H9 (cell line): ENCODE data around the gene TTC31. TPM values are rescaled to one million over a fixed set of nuclear protein-coding genes. Genes with fewer than 3 reads are reported as not detected.

ENCODE experiments used
- DNase-seq: peaks from one replicate; pipeline ENCODE4 v3.0.0-alpha.2; 2017
- H2AFZ ChIP-seq: one replicate; pipeline ENCODE4 v1.6.1; 2013; ENCODE audit warnings: mild to moderate bottlenecking, low read length, control low read depth, moderate library complexity
- H2AK5ac ChIP-seq: 2 replicates; pipeline ENCODE4 v1.6.1; 2013; ENCODE audit warnings: low read length, control low read depth, mixed read lengths; ENCODE audit not compliant: insufficient read length
- H2BK120ac ChIP-seq: one replicate; pipeline ENCODE4 v1.6.1; 2013; ENCODE audit warnings: low read depth, mild to moderate bottlenecking, low read length, control low read depth, inconsistent platforms; ENCODE audit not compliant: poor library complexity, severe bottlenecking
- H2BK12ac ChIP-seq: 2 replicates; pipeline ENCODE4 v1.6.1; 2013; ENCODE audit warnings: low read length, control low read depth, mixed read lengths, low read depth; ENCODE audit not compliant: insufficient read length
- H2BK15ac ChIP-seq: 2 replicates; pipeline ENCODE4 v1.6.1; 2013; ENCODE audit warnings: low read depth, low read length, control low read depth
- H2BK20ac ChIP-seq: one replicate; pipeline ENCODE4 v1.6.1; 2013; ENCODE audit warnings: low read depth, mild to moderate bottlenecking, low read length, control low read depth, inconsistent platforms; ENCODE audit not compliant: poor library complexity, severe bottlenecking
- H2BK5ac ChIP-seq: 2 replicates; pipeline ENCODE4 v1.6.1; 2013; ENCODE audit warnings: low read length, control low read depth, mixed read lengths; ENCODE audit not compliant: insufficient read length
- H3K14ac ChIP-seq: 2 replicates; pipeline ENCODE4 v1.6.1; 2013; ENCODE audit warnings: low read length, control low read depth; ENCODE audit not compliant: insufficient read depth
- H3K18ac ChIP-seq: 2 replicates; pipeline ENCODE4 v1.6.1; 2013; ENCODE audit warnings: low read depth, mild to moderate bottlenecking, mixed read lengths, low read length, control low read depth; ENCODE audit not compliant: insufficient read length
- H3K23ac ChIP-seq: 2 replicates; pipeline ENCODE4 v1.6.1; 2013; ENCODE audit warnings: low read length, control low read depth, mixed read lengths, low read depth; ENCODE audit not compliant: insufficient read length
- H3K23me2 ChIP-seq: 2 replicates; pipeline ENCODE4 v1.6.1; 2013; ENCODE audit warnings: low read depth, mild to moderate bottlenecking, mixed read lengths, low read length, control low read depth; ENCODE audit not compliant: insufficient read length, poor library complexity, severe bottlenecking
- H3K27ac ChIP-seq: 2 replicates; pipeline ENCODE4 v1.5.1; 2013; ENCODE audit warnings: low read length, control low read depth, mixed read lengths, low read depth; ENCODE audit not compliant: insufficient read length
- H3K27me3 ChIP-seq: 2 replicates; pipeline ENCODE4 v1.6.1; 2013; ENCODE audit warnings: low read length, control low read depth, inconsistent platforms; ENCODE audit not compliant: insufficient read depth
- H3K4ac ChIP-seq: 2 replicates; pipeline ENCODE4 v1.6.1; 2013; ENCODE audit warnings: low read depth, mild to moderate bottlenecking, control low read depth, inconsistent platforms, low read length, moderate library complexity
- H3K4me1 ChIP-seq: 2 replicates; pipeline ENCODE4 v1.6.1; 2013; ENCODE audit warnings: low read length, control low read depth, inconsistent platforms; ENCODE audit not compliant: insufficient read depth
- H3K4me2 ChIP-seq: 2 replicates; pipeline ENCODE4 v1.6.1; 2013; ENCODE audit warnings: low read length, control low read depth, mixed read lengths; ENCODE audit not compliant: insufficient read length, insufficient read depth
- H3K56ac ChIP-seq: 2 replicates; pipeline ENCODE4 v1.6.1; 2013; ENCODE audit warnings: low read depth, mild to moderate bottlenecking, mixed read lengths, low read length, control low read depth; ENCODE audit not compliant: insufficient read length
- H3K79me1 ChIP-seq: 2 replicates; pipeline ENCODE4 v1.6.1; 2013; ENCODE audit warnings: low read depth, mild to moderate bottlenecking, moderate library complexity, low read length, control low read depth, inconsistent platforms; ENCODE audit not compliant: insufficient read depth, poor library complexity, severe bottlenecking
- H3K79me2 ChIP-seq: 2 replicates; pipeline ENCODE4 v1.6.1; 2013; ENCODE audit warnings: low read length, control low read depth, inconsistent platforms; ENCODE audit not compliant: insufficient read depth
- H3K9ac ChIP-seq: 2 replicates; pipeline ENCODE4 v1.6.1; 2013; ENCODE audit warnings: low read length, control low read depth, mixed read lengths; ENCODE audit not compliant: insufficient read length; ENCODE audit errors: extremely low read depth
- H3K9me3 ChIP-seq: one replicate; pipeline ENCODE4 v1.6.1; 2013; ENCODE audit warnings: low read depth, low read length, inconsistent platforms; ENCODE audit not compliant: control insufficient read depth
- H3T11ph ChIP-seq: one replicate; pipeline ENCODE4 v1.6.1; 2013; ENCODE audit warnings: mild to moderate bottlenecking, low read length, control low read depth, inconsistent platforms
- H4K20me1 ChIP-seq: one replicate; pipeline ENCODE4 v1.6.1; 2013; ENCODE audit not compliant: control insufficient read depth, insufficient read length, insufficient read depth
- H4K5ac ChIP-seq: 2 replicates; pipeline ENCODE4 v1.6.1; 2013; ENCODE audit warnings: low read depth, mild to moderate bottlenecking, mixed read lengths, low read length, control low read depth; ENCODE audit not compliant: insufficient read length
- H4K8ac ChIP-seq: replicated peaks from 2 replicates; pipeline ENCODE4 v1.6.1; 2013; ENCODE audit warnings: low read length, control low read depth, mixed read lengths, low read depth; ENCODE audit not compliant: insufficient read length
- H4K91ac ChIP-seq: 2 replicates; pipeline ENCODE4 v1.6.1; 2013; ENCODE audit warnings: low read depth, mild to moderate bottlenecking, moderate library complexity, mixed read lengths, low read length, control low read depth; ENCODE audit not compliant: insufficient read length
- H3K27ac Mint-ChIP-seq, 3 experiments: 2 replicates in 2 of 3; 3 replicates in 1 of 3; pipeline ENCODE4 v1.8.0; 2020 to 2021; ENCODE audit warnings: mixed read lengths in 3 of 3, mild to moderate bottlenecking in 1 of 3, moderate library complexity in 1 of 3
- H3K27me3 Mint-ChIP-seq: 2 replicates; pipeline ENCODE4 v1.8.0; 2021; ENCODE audit warnings: low read depth, mild to moderate bottlenecking, moderate library complexity, mixed read lengths
- H3K36me3 Mint-ChIP-seq, 3 experiments: 2 replicates in 2 of 3; 3 replicates in 1 of 3; pipeline ENCODE4 v1.8.0; 2020 to 2021; ENCODE audit warnings: low read depth in 3 of 3, mixed read lengths in 3 of 3; ENCODE audit not compliant: insufficient read depth in 1 of 3
- H3K4me1 Mint-ChIP-seq, 2 experiments: 2 replicates each; pipeline ENCODE4 v1.8.0; 2020; ENCODE audit warnings: mixed read lengths in 2 of 2
- H3K4me3 Mint-ChIP-seq, 2 experiments: 2 replicates in 1 of 2; 3 replicates in 1 of 2; pipeline ENCODE4 v1.8.0; 2020 to 2021; ENCODE audit warnings: mild to moderate bottlenecking in 2 of 2, mixed read lengths in 2 of 2, moderate library complexity in 1 of 2
- H3K9me3 Mint-ChIP-seq, 2 experiments: 2 replicates in 1 of 2; 3 replicates in 1 of 2; pipeline ENCODE4 v1.8.0; 2020; ENCODE audit warnings: mild to moderate bottlenecking in 2 of 2, mixed read lengths in 2 of 2, moderate library complexity in 1 of 2
- CTCF ChIP-seq: fragments of 200-600 bp; sonication (generic); conservative IDR thresholded peaks from 3 replicates; pipeline ENCODE4 v1.8.0; 2021; ENCODE audit warnings: antibody characterized with exemption, mild to moderate bottlenecking
- WGBS: extraction: QIAGEN DNeasy Blood & Tissue Kit; methylation state at CpG from one replicate; pipeline ENCODE4 v1.1.7; 2013; ENCODE audit warnings: missing lambda C conversion rate, low lambda C conversion rate, mixed read lengths; ENCODE audit not compliant: insufficient read length; ENCODE audit errors: extremely low coverage; 5-methylcytosine and 5-hydroxymethylcytosine counted together
- total RNA-seq: library from RNA; stranded (reverse); gene quantifications from 2 replicates; pipeline ENCODE4 v1.2.1, GENCODE V29; 2021

Gene TTC31
- total RNA-seq, 1 experiment from 2014 or later, result 33.3 TPM

- Mint-ChIP-seq H3K27me3 (peaks cover 2% of the 10 kb centered on the region; the same call in 1 of the 2 replicates), H3K9me3 (no peaks in the 10 kb centered on the region), H3K4me1 (peaks cover 12 to 14% of the 10 kb centered on the region in 2 experiments), H3K27ac (no peak overlapping the region), H3K36me3 (peaks cover 0 to 34% (median 24%) of the 10 kb centered on the region in 3 experiments; a peak in 6 of 7 replicates), H3K4me3 (no peak overlapping the region)
- H2BK120ac ChIP-seq, result no peak overlapping the region
- H3K27me3 ChIP-seq, result no peaks in the 10 kb centered on the region
- no peak overlapping the region for H3K9ac ChIP-seq
- TF ChIP-seq CTCF, result no peak
- DNase-seq, result no peak
- H4K91ac ChIP-seq, result no peak overlapping the region
- no peak overlapping the region for H4K5ac ChIP-seq
- H3K14ac ChIP-seq, result no peak overlapping the region
- H3T11ph ChIP-seq, result no peak overlapping the region
- H3K23ac ChIP-seq, result no peak overlapping the region
- H3K79me1 ChIP-seq, result no peaks in the 10 kb centered on the region
- H2AFZ ChIP-seq, result no peak overlapping the region
- no peak overlapping the region for H4K8ac ChIP-seq
- no peak overlapping the region for H2BK20ac ChIP-seq
- WGBS, result no CpG with 5 or more reads among the region's 12 CpGs
- H2BK15ac ChIP-seq, result no peak overlapping the region
- H2BK5ac ChIP-seq, result no peak overlapping the region
- H3K23me2 ChIP-seq, result peaks cover 9% of the 10 kb centered on the region
- no peak overlapping the region for H3K56ac ChIP-seq
- no peaks in the 10 kb centered on the region for H3K79me2 ChIP-seq
- H3K4me1 ChIP-seq, result no peaks in the 10 kb centered on the region
- no peak overlapping the region for H3K4me2 ChIP-seq
- no peak overlapping the region for H3K18ac ChIP-seq
- H2BK12ac ChIP-seq, result no peak overlapping the region
- H2AK5ac ChIP-seq, result no peak overlapping the region
- no peaks in the 10 kb centered on the region for H4K20me1 ChIP-seq
- H3K27ac ChIP-seq, result no peak overlapping the region
- H3K9me3 ChIP-seq, result no peaks in the 10 kb centered on the region
- no peak overlapping the region for H3K4ac ChIP-seq
Observed at GRCh38 chr2:74534411-74534810, 51.5 kb downstream of the TTC31 start.
